HG03175 (cell line): ENCODE measurements around the gene OCLN.
"Not testable (repeated sequence)": the region's sequence is repeated elsewhere in the genome, so short reads cannot be mapped to it uniquely, and the experiment has no call there.

Experiments used
- ATAC-seq: cut with Tn5 transposase; IDR thresholded peaks from one replicate; pipeline ENCODE4 v1.9.1; 2021; ENCODE audit warnings: mild to moderate bottlenecking, moderate library complexity; ENCODE audit not compliant: unreplicated experiment

OCLN gene

GRCh38 chr5:69489246-69489645 lies 3.3 kb upstream of the OCLN start:
- ATAC-seq, result no peak

GRCh38 chr5:69491027-69491426 lies 1.6 kb upstream of the OCLN start:
- ATAC-seq, result no peak

- no peak for ATAC-seq
These were observed 676 bp upstream of the OCLN start for GRCh38 chr5:69491838-69492390.

- peak; percentile 49 for ATAC-seq
These were observed 369 bp downstream of the OCLN start for GRCh38 chr5:69492923-69493395.

- ATAC-seq, result peak; percentile 37
These were observed 975 bp downstream of the OCLN start for GRCh38 chr5:69493396-69494133.

DNA sequence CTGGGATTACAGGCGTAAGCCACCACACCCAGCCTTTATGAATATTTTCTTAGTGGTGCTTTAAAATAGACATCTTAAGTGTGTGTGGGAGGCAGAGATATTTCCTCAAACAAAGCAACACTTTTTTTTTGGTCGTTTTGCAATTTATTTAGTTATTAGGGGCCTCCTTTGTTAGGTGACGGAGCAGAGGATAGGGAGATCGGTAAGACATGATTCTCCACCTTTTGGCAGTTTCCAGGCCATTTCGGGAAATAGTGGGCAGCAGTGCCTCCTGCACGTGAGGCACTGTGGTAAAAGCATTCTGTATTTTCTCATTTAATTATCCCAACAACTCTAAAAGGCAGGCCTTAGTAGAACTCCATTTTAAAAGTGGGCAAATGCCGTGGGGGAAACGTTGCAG lies 1.9 kb downstream of the OCLN start:
- no peak for ATAC-seq

DNA sequence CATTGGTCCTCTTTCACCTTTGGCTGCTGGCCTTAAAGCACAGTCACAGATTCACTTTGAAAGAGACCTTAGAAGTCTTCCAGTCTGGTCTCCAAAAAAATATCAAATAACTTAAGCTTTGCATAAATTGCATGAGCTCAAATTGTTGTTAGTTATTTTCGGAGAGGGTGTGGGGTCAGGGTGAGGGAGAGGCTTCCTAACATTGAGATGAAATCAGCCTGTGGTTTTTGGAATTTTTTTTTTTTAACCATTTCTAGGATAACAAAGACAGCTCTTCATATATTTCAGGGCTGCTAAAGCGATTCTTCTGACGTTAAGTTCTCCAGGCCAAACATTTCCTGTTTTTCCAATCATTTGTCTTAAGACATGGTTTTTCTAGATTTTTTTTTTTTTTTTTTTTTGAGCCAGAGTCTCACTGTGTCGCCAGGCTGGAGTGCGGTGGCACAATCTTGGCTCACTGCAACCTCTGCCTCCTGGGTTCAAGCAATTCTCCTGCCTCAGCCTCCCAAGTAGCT lies 4.5 kb downstream of the OCLN start:
- no peak for ATAC-seq

- no peak for ATAC-seq
These were observed 5.8 kb downstream of the OCLN start for GRCh38 chr5:69498384-69498783.

DNA sequence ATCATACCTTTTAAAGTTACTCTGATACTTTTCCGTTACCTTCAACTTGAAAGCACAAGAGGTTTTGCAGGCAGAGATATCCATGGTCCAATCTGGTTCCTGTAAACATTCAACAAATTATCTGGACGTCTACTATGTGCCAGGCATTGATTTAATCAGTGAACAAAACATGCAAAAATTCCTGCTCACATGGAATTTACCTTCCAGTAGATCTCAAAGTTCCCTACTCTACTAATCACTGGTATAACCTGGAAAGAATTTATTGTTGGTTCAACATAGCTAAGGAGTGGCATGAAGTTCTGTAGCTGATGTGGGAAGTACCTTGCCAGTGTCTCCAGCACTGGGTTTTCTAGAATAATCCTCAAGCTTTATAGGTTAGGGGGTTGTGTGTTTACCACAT lies 9.8 kb downstream of the OCLN start:
- ATAC-seq, result no peak

GRCh38 chr5:69502767-69503488 lies 10.3 kb downstream of the OCLN start:
- no peak for ATAC-seq

DNA sequence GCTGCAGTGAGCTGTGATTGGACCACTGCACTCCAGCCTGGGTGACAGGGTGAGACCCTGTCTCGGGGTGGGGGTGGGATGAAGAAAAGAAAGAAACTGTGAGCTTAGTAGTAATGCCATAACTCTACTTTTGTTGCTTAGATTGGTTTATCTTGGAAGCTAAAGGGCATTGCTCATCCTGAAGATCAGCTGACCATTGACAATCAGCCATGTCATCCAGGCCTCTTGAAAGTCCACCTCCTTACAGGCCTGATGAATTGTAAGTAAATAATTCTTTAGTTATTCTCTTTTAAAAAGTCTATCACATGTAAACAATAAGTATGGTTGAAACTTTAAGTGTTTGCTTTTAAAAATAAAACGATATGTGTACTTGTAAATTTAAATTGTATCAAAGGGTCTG lies 11.4 kb downstream of the OCLN start:
- ATAC-seq, result no peak

- ATAC-seq, result no peak
These were observed 12.7 kb downstream of the OCLN start for GRCh38 chr5:69505306-69505705.

DNA sequence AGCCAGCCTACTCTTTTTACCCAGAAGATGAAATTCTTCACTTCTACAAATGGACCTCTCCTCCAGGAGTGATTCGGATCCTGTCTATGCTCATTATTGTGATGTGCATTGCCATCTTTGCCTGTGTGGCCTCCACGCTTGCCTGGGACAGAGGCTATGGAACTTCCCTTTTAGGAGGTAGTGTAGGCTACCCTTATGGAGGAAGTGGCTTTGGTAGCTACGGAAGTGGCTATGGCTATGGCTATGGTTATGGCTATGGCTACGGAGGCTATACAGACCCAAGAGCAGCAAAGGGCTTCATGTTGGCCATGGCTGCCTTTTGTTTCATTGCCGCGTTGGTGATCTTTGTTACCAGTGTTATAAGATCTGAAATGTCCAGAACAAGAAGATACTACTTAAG lies 16.6 kb downstream of the OCLN start:
- no peak for ATAC-seq

DNA sequence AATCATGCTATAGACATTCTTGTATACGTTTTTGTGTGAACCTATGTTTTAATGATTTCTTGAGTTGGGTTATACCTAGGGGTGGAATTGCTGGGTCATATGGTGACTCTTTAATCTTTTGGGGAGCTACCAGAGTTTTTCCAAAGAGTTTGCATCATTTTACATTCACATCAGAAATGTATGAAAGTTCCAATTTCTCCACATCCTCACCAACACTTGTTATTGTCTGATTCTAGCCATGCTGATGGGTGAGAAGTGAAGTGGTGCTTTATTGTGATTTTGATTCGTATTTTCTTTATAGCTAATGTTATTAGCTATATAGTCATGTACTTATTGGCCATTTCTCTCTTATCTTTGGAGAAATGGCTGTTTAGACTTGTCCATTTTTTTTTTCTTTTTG lies 18.1 kb downstream of the OCLN start:
- ATAC-seq, result no peak

DNA sequence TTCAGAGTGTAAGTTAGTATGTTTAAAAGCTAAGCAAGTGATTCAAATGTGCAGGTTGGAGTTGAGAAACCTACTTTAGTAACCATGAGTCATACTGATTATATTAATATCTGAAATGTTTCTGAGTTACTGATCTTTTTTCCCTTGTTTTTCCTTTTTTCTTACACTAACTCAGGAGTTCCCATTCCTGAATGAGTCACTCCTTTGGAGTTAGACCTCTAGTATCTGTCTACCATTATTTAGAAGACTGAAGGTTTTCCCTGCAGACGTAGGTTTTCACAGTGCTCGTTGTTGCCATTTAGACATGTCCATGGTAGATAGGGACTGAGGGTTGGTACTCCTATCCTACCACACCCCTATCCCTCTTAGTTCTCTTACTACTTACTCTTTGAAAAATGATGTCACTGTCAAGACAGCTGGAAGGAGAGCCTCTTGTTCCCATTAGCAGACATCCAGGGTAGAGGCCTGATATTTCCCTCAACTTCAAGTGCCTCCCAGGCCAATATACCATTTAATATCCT lies 20.2 kb downstream of the OCLN start:
- ATAC-seq, result no peak

GRCh38 chr5:69515570-69515969 lies 23.0 kb downstream of the OCLN start:
- not testable (repeated sequence) for ATAC-seq

GRCh38 chr5:69516769-69517168 lies 24.2 kb downstream of the OCLN start:
- ATAC-seq, result no peak

DNA sequence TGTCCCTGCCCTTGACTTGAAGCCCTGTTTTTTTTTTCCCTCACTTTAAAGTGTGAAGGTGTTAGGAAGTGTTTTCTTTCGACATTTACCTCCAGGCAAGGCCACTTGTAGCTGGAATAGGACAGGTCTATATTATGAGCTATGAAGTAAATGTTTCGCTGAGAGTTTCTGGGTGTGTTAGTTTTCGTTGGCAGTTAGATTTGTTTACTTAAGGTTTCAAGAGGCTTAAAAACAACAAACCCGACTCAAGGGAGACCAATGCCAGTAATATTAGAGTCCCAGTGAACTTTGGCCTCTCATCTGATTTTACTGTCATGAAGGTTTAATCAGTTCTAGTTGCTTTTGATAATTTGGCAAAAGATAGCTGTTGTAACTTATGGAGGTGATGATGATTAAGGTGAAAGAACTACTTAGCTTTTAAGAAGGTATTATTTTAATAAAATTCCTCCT lies 25.2 kb downstream of the OCLN start:
- ATAC-seq, result no peak

GRCh38 chr5:69519285-69519684 lies 26.7 kb downstream of the OCLN start:
- ATAC-seq, result no peak

DNA sequence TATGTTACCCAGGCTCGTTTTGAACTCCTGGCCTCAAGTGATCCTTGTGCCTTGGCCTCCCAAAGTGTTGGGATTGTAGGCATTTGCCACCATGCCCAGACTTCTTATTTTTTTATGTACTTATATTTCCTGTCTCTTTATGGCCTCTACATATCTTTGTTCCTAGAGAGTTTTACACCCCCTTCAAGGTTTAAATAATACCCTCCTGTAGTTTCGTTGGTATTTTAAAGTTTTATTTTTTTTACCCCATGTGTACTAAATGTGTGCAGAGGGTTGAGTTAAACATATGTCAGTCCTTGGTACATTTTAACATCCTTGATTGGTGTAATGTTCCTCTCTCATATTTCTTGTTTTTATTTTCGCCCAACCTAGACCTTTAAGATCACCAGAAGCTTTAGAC lies 29.4 kb downstream of the OCLN start:
- ATAC-seq, result no peak

DNA sequence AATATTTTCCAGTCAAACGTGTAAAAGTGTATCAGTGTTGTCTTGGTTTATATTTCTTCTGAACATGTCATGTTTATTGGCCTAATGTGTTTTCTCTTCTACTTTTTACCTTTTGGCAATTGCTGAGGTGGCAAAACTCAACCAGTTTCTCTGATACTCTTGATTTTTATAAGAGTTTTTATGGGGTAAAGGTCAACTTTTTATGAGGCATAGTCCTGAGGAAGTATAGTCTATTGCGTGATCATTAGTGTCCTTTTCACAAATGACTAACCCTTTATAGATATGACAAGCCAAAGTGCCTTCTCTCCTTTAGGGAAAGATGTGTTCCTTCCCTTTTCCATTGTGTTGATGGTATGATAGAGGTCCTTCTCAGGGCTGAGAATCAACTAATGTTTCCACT lies 32.9 kb downstream of the OCLN start:
- no peak for ATAC-seq

GRCh38 chr5:69526660-69527059 lies 34.1 kb downstream of the OCLN start:
- ATAC-seq, result no peak
